HG02571 (cell line): ENCODE results near the gene CHSY3.
"Not testable (repeated sequence)": the region's sequence is repeated elsewhere in the genome, so short reads cannot be mapped to it uniquely, and the experiment has no call there.

Experiments
- ATAC-seq: cut with Tn5 transposase; IDR thresholded peaks from one replicate; pipeline ENCODE4 v1.9.1; 2021; ENCODE audit warnings: mild to moderate bottlenecking, moderate library complexity; ENCODE audit not compliant: unreplicated experiment

The CHSY3 gene

GRCh38 chr5:130155345-130156011 is 251.2 kb downstream of the CHSY3 start:
- no peak for ATAC-seq

- ATAC-seq = no peak
Measured at GRCh38 chr5:130158036-130158435, 253.8 kb downstream of the CHSY3 start.

GRCh38 chr5:130159968-130160367 is 255.7 kb downstream of the CHSY3 start:
- no peak for ATAC-seq

- ATAC-seq = no peak
Measured at GRCh38 chr5:130164966-130165365, 260.7 kb downstream of the CHSY3 start.

- ATAC-seq = no peak
Measured at GRCh38 chr5:130166839-130167490, 262.7 kb downstream of the CHSY3 start.

- no peak for ATAC-seq
Measured at GRCh38 chr5:130168211-130168610, 263.9 kb downstream of the CHSY3 start.

GRCh38 chr5:130171699-130172098 is 267.4 kb downstream of the CHSY3 start:
- no peak for ATAC-seq

GRCh38 chr5:130183115-130183514 is 278.9 kb downstream of the CHSY3 start:
- no peak for ATAC-seq

- ATAC-seq = no peak
Measured at GRCh38 chr5:130189961-130190360, 285.7 kb downstream of the CHSY3 start.

- peak; percentile 51 for ATAC-seq
Measured at GRCh38 chr5:130198927-130199326, 294.7 kb downstream of the CHSY3 start.

- ATAC-seq = no peak
Measured at GRCh38 chr5:130206686-130207085, 302.4 kb downstream of the CHSY3 start.

GRCh38 chr5:130213607-130214006 is 309.3 kb downstream of the CHSY3 start:
- ATAC-seq = no peak

- ATAC-seq = no peak
Measured at GRCh38 chr5:130216286-130216685, 312.0 kb downstream of the CHSY3 start.

- no peak for ATAC-seq
Measured at GRCh38 chr5:130222573-130222972, 318.3 kb downstream of the CHSY3 start.

- not testable (repeated sequence) for ATAC-seq
Measured at GRCh38 chr5:130226556-130226955, 322.3 kb downstream of the CHSY3 start.

GRCh38 chr5:130227699-130228098 is 323.4 kb downstream of the CHSY3 start:
- no peak for ATAC-seq

GRCh38 chr5:130231786-130232185 is 327.5 kb downstream of the CHSY3 start:
- no peak for ATAC-seq

- ATAC-seq = no peak
Measured at GRCh38 chr5:130234816-130235215, 330.6 kb downstream of the CHSY3 start.
